Measurements from ENCODE around the gene TLE2. TPM values are rescaled to one million over a fixed set of nuclear protein-coding genes. Genes with fewer than 3 reads are reported as not detected.

The TLE2 gene
- total and polyA plus RNA-seq, 9 of the 15 experiments (the other 6 are each of a cell fraction or from before 2014, with no cell fraction given) = 0.35 to 13.1 (median 6.2) TPM

DNA sequence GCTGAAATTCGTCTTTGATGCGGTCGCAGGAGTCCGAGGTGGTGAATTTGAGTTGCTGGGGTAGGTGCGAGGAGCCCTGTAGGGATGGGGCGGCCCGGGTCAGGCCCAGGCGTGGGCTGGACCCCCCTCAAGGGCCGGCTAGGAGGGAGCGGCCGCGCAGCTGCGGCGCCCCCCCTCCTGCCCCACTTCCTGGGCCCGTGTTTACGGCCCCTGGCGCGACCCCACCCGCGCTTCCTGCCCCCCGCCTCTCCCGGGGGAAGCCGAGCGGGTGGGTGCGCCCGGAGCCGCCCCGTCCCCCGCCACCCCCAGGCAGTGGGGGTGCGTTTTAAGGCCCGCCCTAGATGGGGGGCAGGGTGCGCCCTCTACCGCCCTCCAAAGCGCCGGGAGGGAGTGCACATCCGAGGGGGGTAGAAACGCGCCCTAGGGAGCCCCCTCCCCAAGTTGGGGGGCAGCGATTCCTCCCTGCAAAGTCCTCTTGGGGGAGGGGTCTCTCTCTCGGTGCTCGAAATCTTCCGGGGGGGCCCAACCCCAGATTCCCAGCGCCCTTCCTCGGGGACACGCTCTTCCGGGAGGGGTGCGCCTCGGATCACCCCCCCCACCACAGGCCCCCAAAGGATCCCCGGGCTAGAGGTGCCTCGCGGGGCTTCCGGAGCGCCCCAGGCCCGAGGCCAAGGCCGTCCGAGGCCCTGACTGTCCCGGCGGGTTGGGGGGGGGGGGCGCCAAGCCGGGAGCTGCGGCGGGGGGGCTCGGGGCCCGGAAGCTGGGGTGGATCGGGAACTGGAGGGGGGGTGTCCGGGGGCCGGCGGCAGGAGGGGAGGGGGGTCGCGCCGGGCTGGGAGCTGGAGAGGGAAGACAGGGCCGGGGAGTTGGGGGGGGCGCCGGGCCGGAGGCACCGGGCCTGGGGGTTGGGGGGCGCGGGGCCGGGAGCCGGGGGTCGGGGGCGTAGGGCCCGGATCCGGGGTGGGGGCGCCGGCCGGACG is 32.4 kb upstream of the TLE2 start (continued):
- TF ChIP-seq POLR2AphosphoS2 (IDR thresholded peaks at IDR 0.05; ENCODE audit: low read length) = no peak
- TF ChIP-seq PPARD (CRISPR knock-in tag; IDR thresholded peaks at IDR 0.05) = no peak
- no peak for TF ChIP-seq YY1 (IDR thresholded peaks at IDR 0.05; ENCODE audit: borderline replicate concordance in 1 of 3, control insufficient read depth in 1 of 3, extremely low read depth in 1 of 3, insufficient read depth in 3 of 3, insufficient read length in 1 of 3, insufficient replicate concordance in 2 of 3, low read depth in 1 of 3, low read length in 2 of 3)
- TF ChIP-seq HNRNPK (IDR thresholded peaks at IDR 0.05; ENCODE audit: low read depth, low read length, poor library complexity, severe bottlenecking) = no peak
- TF ChIP-seq CBFB (CRISPR knock-in tag; IDR thresholded peaks at IDR 0.05) = no peak
- TF ChIP-seq CREB3L1 (IDR thresholded peaks at IDR 0.05; ENCODE audit: borderline replicate concordance, low read depth) = no peak
- TF ChIP-seq GABPB2 (CRISPR knock-in tag; conservative IDR thresholded peaks at IDR 0.05) = no peak
- TF ChIP-seq HDAC8 (tag; IDR thresholded peaks at IDR 0.05) = no peak
- no peak for TF ChIP-seq TAL1 (IDR thresholded peaks at IDR 0.05)
- TF ChIP-seq ZNF121 (CRISPR knock-in tag; conservative IDR thresholded peaks at IDR 0.05) = no peak
- TF ChIP-seq SMC3 (conservative IDR thresholded peaks at IDR 0.05; ENCODE audit: insufficient read depth, low read depth, low read length) = no peak
- TF ChIP-seq EHMT2 (IDR thresholded peaks at IDR 0.05) = no peak
- TF ChIP-seq NR3C1 (CRISPR knock-in tag; IDR thresholded peaks at IDR 0.05) = no peak
- TF ChIP-seq, protein P1, sequence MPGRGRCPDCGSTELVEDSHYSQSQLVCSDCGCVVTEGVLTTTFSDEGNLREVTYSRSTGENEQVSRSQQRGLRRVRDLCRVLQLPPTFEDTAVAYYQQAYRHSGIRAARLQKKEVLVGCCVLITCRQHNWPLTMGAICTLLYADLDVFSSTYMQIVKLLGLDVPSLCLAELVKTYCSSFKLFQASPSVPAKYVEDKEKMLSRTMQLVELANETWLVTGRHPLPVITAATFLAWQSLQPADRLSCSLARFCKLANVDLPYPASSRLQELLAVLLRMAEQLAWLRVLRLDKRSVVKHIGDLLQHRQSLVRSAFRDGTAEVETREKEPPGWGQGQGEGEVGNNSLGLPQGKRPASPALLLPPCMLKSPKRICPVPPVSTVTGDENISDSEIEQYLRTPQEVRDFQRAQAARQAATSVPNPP (IDR thresholded peaks at IDR 0.05; ENCODE audit: borderline replicate concordance, insufficient read depth, insufficient read length) = no peak
- no peak for TF ChIP-seq SLC30A9 (CRISPR knock-in tag; IDR thresholded peaks at IDR 0.05)
- no peak for TF ChIP-seq THRAP3 (IDR thresholded peaks at IDR 0.05; ENCODE audit: borderline replicate concordance)
